PC-3 (cell line): ENCODE data around the gene CCDC182.

ENCODE experiments used
- CTCF ChIP-seq: fragments of 300-600 bp; sonication (generic); conservative IDR thresholded peaks from 2 replicates; pipeline ENCODE4 v1.5.1; 2017; ENCODE audit warnings: antibody characterized with exemption, low read depth, mild to moderate bottlenecking, low read length
- EZH2 ChIP-seq: fragments of 300-600 bp; sonication (generic); IDR thresholded peaks from one replicate; pipeline ENCODE4 v1.6.1; 2017; ENCODE audit warnings: antibody characterized with exemption, mild to moderate bottlenecking, low read length; ENCODE audit not compliant: unreplicated experiment
- EZH2phosphoT487 ChIP-seq: fragments of 300-600 bp; sonication (generic); IDR thresholded peaks from 2 replicates; pipeline ENCODE4 v1.6.1; 2018; ENCODE audit warnings: mild to moderate bottlenecking, antibody characterized with exemption, low read length, borderline replicate concordance

DNA sequence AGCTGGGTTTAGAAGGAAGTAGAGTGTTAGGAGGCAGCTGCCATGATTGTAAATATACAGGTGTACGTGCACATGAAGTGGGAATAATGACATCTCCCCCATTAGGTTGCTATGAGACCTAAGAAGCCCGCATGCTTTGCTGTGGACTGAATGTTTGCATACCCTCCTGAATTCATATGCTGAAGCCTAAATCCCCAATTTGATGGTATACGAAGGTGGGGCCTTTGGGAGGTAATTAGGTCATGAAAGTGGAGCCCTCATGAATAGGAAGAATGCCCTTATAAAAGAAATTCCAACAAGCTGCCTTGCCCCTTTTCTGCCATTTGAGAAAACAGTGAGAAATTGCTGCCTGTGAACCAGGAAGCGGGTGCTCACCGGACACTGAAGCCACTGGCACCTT lies 44.0 kb downstream of the CCDC182 start:
- TF ChIP-seq CTCF (no peak), EZH2phosphoT487 (no peak), EZH2 (no peak)
